SK-N-SH (cell line): ENCODE data around the gene ABCC10.

Experiments
- CTCF ChIP-seq: fragments of 200-600 bp; sonication (generic); IDR thresholded peaks from 2 replicates; pipeline ENCODE4 v1.6.1; 2017; ENCODE audit warnings: antibody characterized with exemption, mild to moderate bottlenecking, moderate library complexity
- EP300 ChIP-seq, 2 experiments: IDR thresholded peaks; 2 replicates each; pipeline versions ENCODE4 v1.4.0 to v1.6.1; 2012; ENCODE audit warnings: borderline replicate concordance in 1 of 2, low read depth in 1 of 2, low read length in 1 of 2
- JUND ChIP-seq: IDR thresholded peaks from 2 replicates; pipeline ENCODE4 v1.4.0; 2012
- MAX ChIP-seq: IDR thresholded peaks from 2 replicates; pipeline ENCODE4 v1.4.0; 2012; ENCODE audit warnings: low read depth
- NFIC ChIP-seq: IDR thresholded peaks from 2 replicates; pipeline ENCODE4 v1.4.0; 2012; ENCODE audit warnings: borderline replicate concordance
- POLR2AphosphoS5 ChIP-seq: IDR thresholded peaks from 2 replicates; pipeline ENCODE4 v1.6.1; 2012; ENCODE audit warnings: low read depth, low read length
- RAD21 ChIP-seq: IDR thresholded peaks from 2 replicates; pipeline ENCODE4 v1.6.1; 2012; ENCODE audit warnings: mild to moderate bottlenecking, low read length
- REST ChIP-seq: IDR thresholded peaks from 2 replicates; pipeline ENCODE4 v1.6.1; 2012; ENCODE audit warnings: mild to moderate bottlenecking, low read depth, low read length, moderate library complexity

- TF ChIP-seq POLR2AphosphoS5 (no peak), CTCF (no peak), JUND (no peak), NFIC (no peak), REST (no peak), RAD21 (no peak), EP300 (IDR thresholded peaks at IDR 0.05; ENCODE audit: borderline replicate concordance in 1 of 2, low read depth in 1 of 2, low read length in 1 of 2) (no peak), MAX (no peak)
Observed at GRCh38 chr6:43497129-43497396, 69.7 kb downstream of the ABCC10 start.
